ENCODE data around the gene SPINT3. TPM values are rescaled to one million over a fixed set of nuclear protein-coding genes. Genes with fewer than 3 reads are reported as not detected.

SPINT3 gene
- total RNA-seq, 1 experiment from 2014 or later, result not detected

GRCh38 chr20:45564760-45565276, 49.4 kb upstream of the SPINT3 start:
- BruUV-seq (replicated peaks), result no TSS peak
- ChIA-PET POLR2A (no interaction called here), RAD21 (ENCODE audit: low non-redundant PET in 1 of 2, low total read pairs in 2 of 2, uncharacterized antibody in 2 of 2, unreplicated experiment in 2 of 2) (no interaction called here), CTCF (interaction anchor here (0.7 kb wide), 1 partner anchor 100 kb away, joined by 3 read pairs; no protein-coding TSS in a partner anchor)
- Histone ChIP-seq H3K27me3 (ENCODE audit: insufficient read depth, low read length) (peaks cover 17% of the 10 kb centered on the region; the same call in 1 of the 2 replicates), H3K4me2 (ENCODE audit: low read length) (no peak overlapping the region), H4K20me1 (ENCODE audit: insufficient read depth) (no peaks in the 10 kb centered on the region), H3K9me2 (ENCODE audit: insufficient read depth) (no peaks in the 10 kb centered on the region), H3K4me3 (replicated peaks in 1 of 2; ENCODE audit: low read depth in 1 of 2, low read length in 2 of 2) (no peak overlapping the region), H3K27ac (ENCODE audit: low read depth, low read length) (no peak overlapping the region), H3K9me3 (ENCODE audit: control insufficient read depth in 1 of 2, insufficient read depth in 1 of 2, low read depth in 1 of 2, low read length in 2 of 2) (no peaks in the 10 kb centered on the region), H2AFZ (ENCODE audit: low read depth, low read length, poor library complexity, severe bottlenecking) (no peak overlapping the region), H3K36me3 (ENCODE audit: control insufficient read depth in 1 of 2, insufficient read depth in 2 of 2, low read length in 2 of 2) (no peaks in the 10 kb centered on the region), H3K9ac (ENCODE audit: low read length) (no peak overlapping the region), H3K79me2 (ENCODE audit: insufficient read depth, low read length) (no peaks in the 10 kb centered on the region), H3K4me1 (ENCODE audit: control insufficient read depth in 1 of 2, insufficient read depth in 2 of 2, low read length in 2 of 2) (peaks cover 0 to 3% of the 10 kb centered on the region in 2 experiments; a peak in 1 of 4 replicates)
- intact Hi-C loops (cut with micrococcal nuclease), result no loop called here
- TF ChIP-seq MAX (IDR thresholded peaks at IDR 0.05) (no peak), REST (IDR thresholded peaks at IDR 0.05; ENCODE audit: low read depth) (no peak), CEBPB (IDR thresholded peaks at IDR 0.05; ENCODE audit: low read depth) (no peak), EGR1 (IDR thresholded peaks at IDR 0.05; ENCODE audit: low read depth) (no peak), CBX3 (IDR thresholded peaks at IDR 0.05; ENCODE audit: low read depth) (no peak), SIN3A (IDR thresholded peaks at IDR 0.05; ENCODE audit: low read depth) (no peak), POLR2AphosphoS5 (IDR thresholded peaks at IDR 0.05; ENCODE audit: low read depth, low read length) (no peak), JUND (IDR thresholded peaks at IDR 0.05) (no peak), ZFX (IDR thresholded peaks at IDR 0.05) (no peak), EZH2 (IDR thresholded peaks at IDR 0.05) (no peak)
- TF ChIP-seq, protein P1, sequence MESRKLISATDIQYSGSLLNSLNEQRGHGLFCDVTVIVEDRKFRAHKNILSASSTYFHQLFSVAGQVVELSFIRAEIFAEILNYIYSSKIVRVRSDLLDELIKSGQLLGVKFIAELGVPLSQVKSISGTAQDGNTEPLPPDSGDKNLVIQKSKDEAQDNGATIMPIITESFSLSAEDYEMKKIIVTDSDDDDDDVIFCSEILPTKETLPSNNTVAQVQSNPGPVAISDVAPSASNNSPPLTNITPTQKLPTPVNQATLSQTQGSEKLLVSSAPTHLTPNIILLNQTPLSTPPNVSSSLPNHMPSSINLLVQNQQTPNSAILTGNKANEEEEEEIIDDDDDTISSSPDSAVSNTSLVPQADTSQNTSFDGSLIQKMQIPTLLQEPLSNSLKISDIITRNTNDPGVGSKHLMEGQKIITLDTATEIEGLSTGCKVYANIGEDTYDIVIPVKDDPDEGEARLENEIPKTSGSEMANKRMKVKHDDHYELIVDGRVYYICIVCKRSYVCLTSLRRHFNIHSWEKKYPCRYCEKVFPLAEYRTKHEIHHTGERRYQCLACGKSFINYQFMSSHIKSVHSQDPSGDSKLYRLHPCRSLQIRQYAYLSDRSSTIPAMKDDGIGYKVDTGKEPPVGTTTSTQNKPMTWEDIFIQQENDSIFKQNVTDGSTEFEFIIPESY (IDR thresholded peaks at IDR 0.05; ENCODE audit: extremely low read depth, insufficient replicate concordance, low read length), result no peak
- DNase-seq (ENCODE audit: low read depth, low spot score) (no peak), ATAC-seq (no peak)

All from HCT116 (cell line).